H9 (cell line): Measurements from ENCODE around the gene KCNK1. TPM values are rescaled to one million over a fixed set of nuclear protein-coding genes. Genes with fewer than 3 reads are reported as not detected.

ENCODE experiments used
- DNase-seq: peaks from one replicate; pipeline ENCODE4 v3.0.0-alpha.2; 2017
- H2AFZ ChIP-seq: one replicate; pipeline ENCODE4 v1.6.1; 2013; ENCODE audit warnings: mild to moderate bottlenecking, low read length, control low read depth, moderate library complexity
- H2AK5ac ChIP-seq: 2 replicates; pipeline ENCODE4 v1.6.1; 2013; ENCODE audit warnings: low read length, control low read depth, mixed read lengths; ENCODE audit not compliant: insufficient read length
- H2BK120ac ChIP-seq: one replicate; pipeline ENCODE4 v1.6.1; 2013; ENCODE audit warnings: low read depth, mild to moderate bottlenecking, low read length, control low read depth, inconsistent platforms; ENCODE audit not compliant: poor library complexity, severe bottlenecking
- H2BK12ac ChIP-seq: 2 replicates; pipeline ENCODE4 v1.6.1; 2013; ENCODE audit warnings: low read length, control low read depth, mixed read lengths, low read depth; ENCODE audit not compliant: insufficient read length
- H2BK15ac ChIP-seq: 2 replicates; pipeline ENCODE4 v1.6.1; 2013; ENCODE audit warnings: low read depth, low read length, control low read depth
- H2BK20ac ChIP-seq: one replicate; pipeline ENCODE4 v1.6.1; 2013; ENCODE audit warnings: low read depth, mild to moderate bottlenecking, low read length, control low read depth, inconsistent platforms; ENCODE audit not compliant: poor library complexity, severe bottlenecking
- H2BK5ac ChIP-seq: 2 replicates; pipeline ENCODE4 v1.6.1; 2013; ENCODE audit warnings: low read length, control low read depth, mixed read lengths; ENCODE audit not compliant: insufficient read length
- H3K14ac ChIP-seq: 2 replicates; pipeline ENCODE4 v1.6.1; 2013; ENCODE audit warnings: low read length, control low read depth; ENCODE audit not compliant: insufficient read depth
- H3K18ac ChIP-seq: 2 replicates; pipeline ENCODE4 v1.6.1; 2013; ENCODE audit warnings: low read depth, mild to moderate bottlenecking, mixed read lengths, low read length, control low read depth; ENCODE audit not compliant: insufficient read length
- H3K23ac ChIP-seq: 2 replicates; pipeline ENCODE4 v1.6.1; 2013; ENCODE audit warnings: low read length, control low read depth, mixed read lengths, low read depth; ENCODE audit not compliant: insufficient read length
- H3K23me2 ChIP-seq: 2 replicates; pipeline ENCODE4 v1.6.1; 2013; ENCODE audit warnings: low read depth, mild to moderate bottlenecking, mixed read lengths, low read length, control low read depth; ENCODE audit not compliant: insufficient read length, poor library complexity, severe bottlenecking
- H3K27ac ChIP-seq: 2 replicates; pipeline ENCODE4 v1.5.1; 2013; ENCODE audit warnings: low read length, control low read depth, mixed read lengths, low read depth; ENCODE audit not compliant: insufficient read length
- H3K27me3 ChIP-seq: 2 replicates; pipeline ENCODE4 v1.6.1; 2013; ENCODE audit warnings: low read length, control low read depth, inconsistent platforms; ENCODE audit not compliant: insufficient read depth
- H3K4ac ChIP-seq: 2 replicates; pipeline ENCODE4 v1.6.1; 2013; ENCODE audit warnings: low read depth, mild to moderate bottlenecking, control low read depth, inconsistent platforms, low read length, moderate library complexity
- H3K4me1 ChIP-seq: 2 replicates; pipeline ENCODE4 v1.6.1; 2013; ENCODE audit warnings: low read length, control low read depth, inconsistent platforms; ENCODE audit not compliant: insufficient read depth
- H3K4me2 ChIP-seq: 2 replicates; pipeline ENCODE4 v1.6.1; 2013; ENCODE audit warnings: low read length, control low read depth, mixed read lengths; ENCODE audit not compliant: insufficient read length, insufficient read depth
- H3K56ac ChIP-seq: 2 replicates; pipeline ENCODE4 v1.6.1; 2013; ENCODE audit warnings: low read depth, mild to moderate bottlenecking, mixed read lengths, low read length, control low read depth; ENCODE audit not compliant: insufficient read length
- H3K79me1 ChIP-seq: 2 replicates; pipeline ENCODE4 v1.6.1; 2013; ENCODE audit warnings: low read depth, mild to moderate bottlenecking, moderate library complexity, low read length, control low read depth, inconsistent platforms; ENCODE audit not compliant: insufficient read depth, poor library complexity, severe bottlenecking
- H3K79me2 ChIP-seq: 2 replicates; pipeline ENCODE4 v1.6.1; 2013; ENCODE audit warnings: low read length, control low read depth, inconsistent platforms; ENCODE audit not compliant: insufficient read depth
- H3K9ac ChIP-seq: 2 replicates; pipeline ENCODE4 v1.6.1; 2013; ENCODE audit warnings: low read length, control low read depth, mixed read lengths; ENCODE audit not compliant: insufficient read length; ENCODE audit errors: extremely low read depth
- H3K9me3 ChIP-seq: one replicate; pipeline ENCODE4 v1.6.1; 2013; ENCODE audit warnings: low read depth, low read length, inconsistent platforms; ENCODE audit not compliant: control insufficient read depth
- H3T11ph ChIP-seq: one replicate; pipeline ENCODE4 v1.6.1; 2013; ENCODE audit warnings: mild to moderate bottlenecking, low read length, control low read depth, inconsistent platforms
- H4K20me1 ChIP-seq: one replicate; pipeline ENCODE4 v1.6.1; 2013; ENCODE audit not compliant: control insufficient read depth, insufficient read length, insufficient read depth
- H4K5ac ChIP-seq: 2 replicates; pipeline ENCODE4 v1.6.1; 2013; ENCODE audit warnings: low read depth, mild to moderate bottlenecking, mixed read lengths, low read length, control low read depth; ENCODE audit not compliant: insufficient read length
- H4K8ac ChIP-seq: replicated peaks from 2 replicates; pipeline ENCODE4 v1.6.1; 2013; ENCODE audit warnings: low read length, control low read depth, mixed read lengths, low read depth; ENCODE audit not compliant: insufficient read length
- H4K91ac ChIP-seq: 2 replicates; pipeline ENCODE4 v1.6.1; 2013; ENCODE audit warnings: low read depth, mild to moderate bottlenecking, moderate library complexity, mixed read lengths, low read length, control low read depth; ENCODE audit not compliant: insufficient read length
- H3K27ac Mint-ChIP-seq, 3 experiments: 2 replicates in 2 of 3; 3 replicates in 1 of 3; pipeline ENCODE4 v1.8.0; 2020 to 2021; ENCODE audit warnings: mixed read lengths in 3 of 3, mild to moderate bottlenecking in 1 of 3, moderate library complexity in 1 of 3
- H3K27me3 Mint-ChIP-seq: 2 replicates; pipeline ENCODE4 v1.8.0; 2021; ENCODE audit warnings: low read depth, mild to moderate bottlenecking, moderate library complexity, mixed read lengths
- H3K36me3 Mint-ChIP-seq, 3 experiments: 2 replicates in 2 of 3; 3 replicates in 1 of 3; pipeline ENCODE4 v1.8.0; 2020 to 2021; ENCODE audit warnings: low read depth in 3 of 3, mixed read lengths in 3 of 3; ENCODE audit not compliant: insufficient read depth in 1 of 3
- H3K4me1 Mint-ChIP-seq, 2 experiments: 2 replicates each; pipeline ENCODE4 v1.8.0; 2020; ENCODE audit warnings: mixed read lengths in 2 of 2
- H3K4me3 Mint-ChIP-seq, 2 experiments: 2 replicates in 1 of 2; 3 replicates in 1 of 2; pipeline ENCODE4 v1.8.0; 2020 to 2021; ENCODE audit warnings: mild to moderate bottlenecking in 2 of 2, mixed read lengths in 2 of 2, moderate library complexity in 1 of 2
- H3K9me3 Mint-ChIP-seq, 2 experiments: 2 replicates in 1 of 2; 3 replicates in 1 of 2; pipeline ENCODE4 v1.8.0; 2020; ENCODE audit warnings: mild to moderate bottlenecking in 2 of 2, mixed read lengths in 2 of 2, moderate library complexity in 1 of 2
- WGBS: extraction: QIAGEN DNeasy Blood & Tissue Kit; methylation state at CpG from one replicate; pipeline ENCODE4 v1.1.7; 2013; ENCODE audit warnings: missing lambda C conversion rate, low lambda C conversion rate, mixed read lengths; ENCODE audit not compliant: insufficient read length; ENCODE audit errors: extremely low coverage; 5-methylcytosine and 5-hydroxymethylcytosine counted together
- total RNA-seq: library from RNA; stranded (reverse); gene quantifications from 2 replicates; pipeline ENCODE4 v1.2.1, GENCODE V29; 2021
- TF ChIP-seq, protein P1 (sequence below): fragments of 200-600 bp; sonication (generic); conservative IDR thresholded peaks from 3 replicates; pipeline ENCODE4 v1.8.0; 2021; ENCODE audit warnings: antibody characterized with exemption, mild to moderate bottlenecking

KCNK1 gene
- total RNA-seq, 1 experiment from 2014 or later = 9.9 TPM

DNA sequence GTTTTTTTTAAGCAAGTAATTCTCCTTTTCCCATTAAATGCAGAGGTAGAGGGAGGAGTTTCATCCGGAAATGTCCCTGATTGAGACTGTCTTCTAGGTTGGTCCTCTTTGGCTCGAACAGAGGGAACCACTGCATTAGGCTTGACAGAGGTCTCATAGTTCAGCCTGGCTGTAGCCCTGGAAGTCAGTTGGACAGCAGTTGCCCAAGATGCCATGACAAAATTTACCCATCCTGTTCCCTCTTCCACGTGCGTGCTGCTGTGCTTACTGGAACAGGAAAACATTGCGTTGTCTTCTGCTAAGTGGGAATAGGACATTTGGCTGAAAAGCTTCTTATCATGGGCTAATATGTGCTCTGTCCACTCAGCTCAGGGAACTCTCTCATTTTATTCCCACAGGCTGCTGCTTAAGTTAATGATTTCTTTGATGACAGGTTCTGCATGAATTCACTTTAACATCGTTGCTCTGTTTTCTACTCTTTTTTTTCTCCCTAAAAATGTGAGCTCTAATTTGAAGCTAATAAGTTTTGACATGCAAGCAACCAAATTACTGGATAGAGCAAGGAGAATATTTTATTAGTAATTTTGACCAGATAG, 18.0 kb downstream of the KCNK1 start:
- no peaks in the 10 kb centered on the region for H3K27me3 ChIP-seq
- H2AK5ac ChIP-seq = no peak overlapping the region
- H2AFZ ChIP-seq = no peak overlapping the region
- no peaks in the 10 kb centered on the region for H3K9me3 ChIP-seq
- no peak overlapping the region for H3K9ac ChIP-seq
- Mint-ChIP-seq H3K9me3 (peaks cover 0 to 6% of the 10 kb centered on the region in 2 experiments; a peak in 3 of 5 replicates), H3K4me1 (peaks cover 10 to 18% of the 10 kb centered on the region in 2 experiments), H3K27ac (no peak overlapping the region), H3K27me3 (no peaks in the 10 kb centered on the region; the same call in 1 of the 2 replicates), H3K4me3 (no peak overlapping the region), H3K36me3 (peaks cover 12 to 19% (median 18%) of the 10 kb centered on the region in 3 experiments)
- H3T11ph ChIP-seq = no peak overlapping the region
- H2BK15ac ChIP-seq = no peak overlapping the region
- H3K79me1 ChIP-seq = no peaks in the 10 kb centered on the region
- H4K91ac ChIP-seq = no peak overlapping the region
- TF ChIP-seq, protein P1, sequence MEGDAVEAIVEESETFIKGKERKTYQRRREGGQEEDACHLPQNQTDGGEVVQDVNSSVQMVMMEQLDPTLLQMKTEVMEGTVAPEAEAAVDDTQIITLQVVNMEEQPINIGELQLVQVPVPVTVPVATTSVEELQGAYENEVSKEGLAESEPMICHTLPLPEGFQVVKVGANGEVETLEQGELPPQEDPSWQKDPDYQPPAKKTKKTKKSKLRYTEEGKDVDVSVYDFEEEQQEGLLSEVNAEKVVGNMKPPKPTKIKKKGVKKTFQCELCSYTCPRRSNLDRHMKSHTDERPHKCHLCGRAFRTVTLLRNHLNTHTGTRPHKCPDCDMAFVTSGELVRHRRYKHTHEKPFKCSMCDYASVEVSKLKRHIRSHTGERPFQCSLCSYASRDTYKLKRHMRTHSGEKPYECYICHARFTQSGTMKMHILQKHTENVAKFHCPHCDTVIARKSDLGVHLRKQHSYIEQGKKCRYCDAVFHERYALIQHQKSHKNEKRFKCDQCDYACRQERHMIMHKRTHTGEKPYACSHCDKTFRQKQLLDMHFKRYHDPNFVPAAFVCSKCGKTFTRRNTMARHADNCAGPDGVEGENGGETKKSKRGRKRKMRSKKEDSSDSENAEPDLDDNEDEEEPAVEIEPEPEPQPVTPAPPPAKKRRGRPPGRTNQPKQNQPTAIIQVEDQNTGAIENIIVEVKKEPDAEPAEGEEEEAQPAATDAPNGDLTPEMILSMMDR = no peak
- H3K79me2 ChIP-seq = peaks cover 2% of the 10 kb centered on the region; the same call in 1 of the 2 replicates
- no peak overlapping the region for H4K8ac ChIP-seq
- no peak overlapping the region for H3K14ac ChIP-seq
- H3K4me1 ChIP-seq = peaks cover 5% of the 10 kb centered on the region
- no peak overlapping the region for H2BK12ac ChIP-seq
- no peak overlapping the region for H2BK5ac ChIP-seq
- H3K23me2 ChIP-seq = no peaks in the 10 kb centered on the region
- H3K27ac ChIP-seq = no peak overlapping the region
- H4K20me1 ChIP-seq = no peaks in the 10 kb centered on the region
- H3K56ac ChIP-seq = no peak overlapping the region
- no peak overlapping the region for H3K4me2 ChIP-seq
- H2BK20ac ChIP-seq = no peak overlapping the region
- no peak overlapping the region for H4K5ac ChIP-seq
- H3K4ac ChIP-seq = no peak overlapping the region
- no peak overlapping the region for H2BK120ac ChIP-seq
- WGBS = no CpG with 5 or more reads among the region's 6 CpGs
- H3K23ac ChIP-seq = no peak overlapping the region
- no peak overlapping the region for H3K18ac ChIP-seq
- no peak for DNase-seq
